PC-9 (cell line): ENCODE measurements around the gene TRPV5.

Experiments
- EZH2 ChIP-seq: fragments of 200-600 bp; sonication (generic); IDR thresholded peaks from 2 replicates; pipeline ENCODE4 v1.8.0; 2017; ENCODE audit warnings: antibody characterized with exemption, low read depth
- TF ChIP-seq, protein P1 (sequence below): fragments of 200-600 bp; sonication (generic); conservative IDR thresholded peaks from 2 replicates; pipeline ENCODE4 v1.6.1; 2017; ENCODE audit warnings: mixed run types, antibody characterized with exemption, mild to moderate bottlenecking, moderate library complexity

GRCh38 chr7:142960955-142961512, 27.5 kb upstream of the TRPV5 start:
- no peak for TF ChIP-seq EZH2
- TF ChIP-seq, protein P1, sequence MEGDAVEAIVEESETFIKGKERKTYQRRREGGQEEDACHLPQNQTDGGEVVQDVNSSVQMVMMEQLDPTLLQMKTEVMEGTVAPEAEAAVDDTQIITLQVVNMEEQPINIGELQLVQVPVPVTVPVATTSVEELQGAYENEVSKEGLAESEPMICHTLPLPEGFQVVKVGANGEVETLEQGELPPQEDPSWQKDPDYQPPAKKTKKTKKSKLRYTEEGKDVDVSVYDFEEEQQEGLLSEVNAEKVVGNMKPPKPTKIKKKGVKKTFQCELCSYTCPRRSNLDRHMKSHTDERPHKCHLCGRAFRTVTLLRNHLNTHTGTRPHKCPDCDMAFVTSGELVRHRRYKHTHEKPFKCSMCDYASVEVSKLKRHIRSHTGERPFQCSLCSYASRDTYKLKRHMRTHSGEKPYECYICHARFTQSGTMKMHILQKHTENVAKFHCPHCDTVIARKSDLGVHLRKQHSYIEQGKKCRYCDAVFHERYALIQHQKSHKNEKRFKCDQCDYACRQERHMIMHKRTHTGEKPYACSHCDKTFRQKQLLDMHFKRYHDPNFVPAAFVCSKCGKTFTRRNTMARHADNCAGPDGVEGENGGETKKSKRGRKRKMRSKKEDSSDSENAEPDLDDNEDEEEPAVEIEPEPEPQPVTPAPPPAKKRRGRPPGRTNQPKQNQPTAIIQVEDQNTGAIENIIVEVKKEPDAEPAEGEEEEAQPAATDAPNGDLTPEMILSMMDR, result peak; percentile 60
